ENCODE measurements around the gene ABLIM2. TPM values are rescaled to one million over a fixed set of nuclear protein-coding genes. Genes with fewer than 3 reads are reported as not detected.

Gene ABLIM2
- total and polyA plus RNA-seq, 4 experiments from 2014 or later, result 0.44 to 7.9 (median 3.8) TPM

DNA sequence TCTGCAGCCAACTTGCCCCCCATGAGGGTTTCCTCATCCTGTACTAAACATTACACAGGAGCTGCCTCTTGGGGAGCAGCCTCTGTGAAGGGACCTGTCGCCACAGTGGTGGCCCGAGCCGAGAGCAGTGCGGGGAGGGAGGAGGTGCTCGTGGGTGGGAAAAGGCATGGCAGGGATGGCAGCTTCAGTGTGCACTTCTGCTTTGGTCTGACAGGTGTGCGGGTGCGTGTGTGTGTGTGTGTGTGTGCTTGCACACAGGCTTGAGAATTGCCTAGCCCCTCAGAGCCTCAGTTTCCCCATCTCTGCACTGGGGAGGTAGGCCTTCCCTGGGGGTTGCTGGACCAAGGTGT lies 44.4 kb upstream of the ABLIM2 start:
- no peak for DNase-seq
- Mint-ChIP-seq H3K27me3 (no peaks in the 10 kb centered on the region), H3K9me3 (no peaks in the 10 kb centered on the region), H3K27ac (peak overlapping the region in 2 of 7 donors; percentile 13 to 63), H3K4me1 (peaks cover 30 to 62% (median 48%) of the 10 kb centered on the region in 4 donors), H3K4me3 (no peak overlapping the region), H3K36me3 (peaks cover 5 to 15% of the 10 kb centered on the region in 2 donors)
- ChIA-PET CTCF (ENCODE audit: partially characterized antibody) (interaction anchor here (1.0 to 1.3 kb wide), 3 partner anchors 13 to 39 kb away, joined by 3 to 4 read pairs (median 3); no protein-coding TSS in a partner anchor), POLR2A (ENCODE audit: partially characterized antibody) (no interaction called here)
- H3K36me3 ChIP-seq (ENCODE audit: insufficient read depth, low read length), result no peaks in the 10 kb centered on the region
- H3K9me3 ChIP-seq (ENCODE audit: control insufficient read depth in 1 of 2, low read length in 2 of 2), result no peaks in the 10 kb centered on the region
- no peaks in the 10 kb centered on the region for H3K27me3 ChIP-seq (ENCODE audit: insufficient read depth, low read length)
- peaks cover 57% of the 10 kb centered on the region for H3K4me1 ChIP-seq (ENCODE audit: insufficient read depth, low read length)
- intact Hi-C loops (cut with micrococcal nuclease), result no loop called here
- H3K4me3 ChIP-seq (ENCODE audit: low read length in 2 of 2), result no peak overlapping the region
- no peak overlapping the region for H3K27ac ChIP-seq (ENCODE audit: low read depth, low read length)

DNA sequence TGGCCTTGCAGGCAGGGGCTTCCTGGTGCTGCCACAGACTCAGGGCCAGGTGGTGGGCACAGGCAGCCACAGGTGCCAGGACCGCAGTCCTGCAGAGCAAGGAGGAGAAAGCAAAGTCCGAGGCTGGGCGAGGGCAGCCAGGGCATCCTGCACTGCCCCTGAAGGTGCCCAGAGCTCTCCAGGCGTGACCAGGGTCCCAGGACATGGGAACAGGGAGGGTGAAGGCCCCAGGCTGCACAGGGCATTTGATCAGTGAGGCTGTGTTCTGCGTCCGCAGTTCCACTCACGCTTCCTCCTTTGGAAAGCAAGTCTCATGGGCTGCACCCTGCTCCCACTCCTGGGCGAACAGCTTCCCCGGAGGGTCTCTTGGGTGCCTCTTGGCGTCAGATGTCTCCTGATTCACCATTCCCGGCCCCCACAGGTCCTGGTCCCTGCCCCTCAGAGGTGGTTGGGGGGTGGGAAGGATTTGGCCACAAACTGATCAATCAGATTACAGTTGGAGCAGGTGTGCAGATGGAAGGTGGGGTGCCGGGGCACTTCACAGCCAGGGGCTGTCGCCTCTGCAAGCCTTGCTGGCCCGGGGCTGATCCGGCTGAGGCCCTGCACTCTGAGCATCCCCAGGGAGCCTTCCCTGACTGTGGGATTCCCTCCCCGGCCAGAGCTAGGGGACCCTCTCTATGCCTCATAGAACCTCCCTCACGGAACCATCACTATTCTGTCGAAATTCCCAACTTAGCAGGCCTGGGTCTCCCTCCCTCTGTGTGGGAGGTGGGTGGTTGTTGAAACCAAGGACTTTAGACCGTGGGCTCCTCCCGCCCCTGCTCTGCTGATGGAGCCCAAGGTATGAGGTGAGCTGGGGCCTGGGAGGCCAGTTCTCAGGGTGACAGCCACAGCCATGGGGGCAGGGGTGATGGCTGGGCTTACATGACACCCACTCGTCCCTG lies 43.8 kb upstream of the ABLIM2 start:
- intact Hi-C loops (cut with micrococcal nuclease), result no loop called here
- H3K27me3 ChIP-seq (ENCODE audit: insufficient read depth, low read length), result no peaks in the 10 kb centered on the region
- CTCF ChIA-PET (ENCODE audit: partially characterized antibody), result interaction anchor here (1.0 to 1.4 kb wide), 5 partner anchors 14 to 40 kb away, joined by 3 to 8 read pairs (median 3); no protein-coding TSS in a partner anchor
- Mint-ChIP-seq H3K4me3 (peak overlapping the region in 5 of 8 donors; percentile 8 to 97 (median 95)), H3K27me3 (no peaks in the 10 kb centered on the region), H3K27ac (peak overlapping the region in 5 of 7 donors; percentile 65 to 98 (median 98)), H3K36me3 (peaks cover 5 to 10% of the 10 kb centered on the region in 2 donors), H3K4me1 (peaks cover 27 to 60% (median 47%) of the 10 kb centered on the region in 4 donors), H3K9me3 (no peaks in the 10 kb centered on the region)
- H3K9me3 ChIP-seq (ENCODE audit: control insufficient read depth in 1 of 2, low read length in 2 of 2), result no peaks in the 10 kb centered on the region
- POLR2A ChIA-PET (ENCODE audit: partially characterized antibody), result interaction anchor here (1.7 to 4.2 kb wide), 2 partner anchors 26 to 44 kb away, joined by 8 to 25 read pairs; partner anchors contain the start of gene ABLIM2
- no peak for DNase-seq
- no peaks in the 10 kb centered on the region for H3K36me3 ChIP-seq (ENCODE audit: insufficient read depth, low read length)
- H3K4me3 ChIP-seq (ENCODE audit: low read length in 2 of 2), result no peak overlapping the region
- H3K27ac ChIP-seq (ENCODE audit: low read depth, low read length), result peak overlapping the region; percentile 84
- H3K4me1 ChIP-seq (ENCODE audit: insufficient read depth, low read length), result peaks cover 59% of the 10 kb centered on the region

DNA sequence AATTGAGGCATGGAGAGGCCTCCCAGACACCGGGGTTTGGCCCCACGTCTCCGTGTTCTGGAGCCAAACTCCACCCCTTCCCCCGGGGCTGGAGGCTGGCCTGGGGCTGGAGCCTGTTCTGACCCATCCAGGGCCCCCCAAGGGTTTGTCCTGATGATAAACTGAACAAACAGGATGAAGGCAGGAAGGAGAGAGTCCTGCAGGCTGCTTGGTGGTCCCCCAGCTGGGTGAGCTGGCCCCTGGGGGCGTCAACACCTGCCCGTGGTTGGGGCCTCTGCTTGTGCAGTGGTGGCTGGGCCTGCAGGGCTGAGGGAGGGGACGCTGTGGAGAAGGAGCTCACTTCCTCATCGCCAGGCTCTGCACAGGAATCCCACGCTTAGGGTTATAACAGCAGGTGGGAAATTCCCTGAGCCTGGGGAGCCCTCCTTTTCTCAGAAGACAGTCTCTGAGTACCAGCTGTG lies 42.7 kb upstream of the ABLIM2 start:
- no peaks in the 10 kb centered on the region for H3K9me3 ChIP-seq (ENCODE audit: control insufficient read depth in 1 of 2, low read length in 2 of 2)
- H3K4me3 Mint-ChIP-seq, result peak overlapping the region; percentile 94 to 97 (median 96)
- peaks cover 24 to 65% (median 44%) of the 10 kb centered on the region in 4 donors for H3K4me1 Mint-ChIP-seq
- peak overlapping the region; percentile 55 to 85 for H3K4me3 ChIP-seq (ENCODE audit: low read length in 2 of 2)
- POLR2A ChIA-PET (ENCODE audit: partially characterized antibody), result interaction anchor here (1.2 to 4.2 kb wide), 3 partner anchors 27 to 240 kb away, joined by 3 to 25 read pairs (median 8); partner anchors contain the start of gene ABLIM2
- no peaks in the 10 kb centered on the region for H3K36me3 ChIP-seq (ENCODE audit: insufficient read depth, low read length)
- peak in 4 of 5 donors; percentile 38 to 67 (median 42) for DNase-seq
- peaks cover 0 to 6% of the 10 kb centered on the region in 2 donors for H3K36me3 Mint-ChIP-seq
- H3K27ac ChIP-seq (ENCODE audit: low read depth, low read length), result peak overlapping the region; percentile 84
- CTCF ChIA-PET (ENCODE audit: partially characterized antibody), result interaction anchor here (1.0 to 1.4 kb wide), 2 partner anchors 25 to 40 kb away, joined by 3 to 8 read pairs; no protein-coding TSS in a partner anchor
- peaks cover 59% of the 10 kb centered on the region for H3K4me1 ChIP-seq (ENCODE audit: insufficient read depth, low read length)
- peak overlapping the region; percentile 35 to 98 (median 98) for H3K27ac Mint-ChIP-seq
- H3K9me3 Mint-ChIP-seq, result no peaks in the 10 kb centered on the region
- no peaks in the 10 kb centered on the region for H3K27me3 ChIP-seq (ENCODE audit: insufficient read depth, low read length)
- intact Hi-C loops (cut with micrococcal nuclease), result loop anchor here (2.0 kb wide), 2 partner anchors 25 to 43 kb away; partner anchors contain the start of gene ABLIM2
- H3K27me3 Mint-ChIP-seq, result no peaks in the 10 kb centered on the region

DNA sequence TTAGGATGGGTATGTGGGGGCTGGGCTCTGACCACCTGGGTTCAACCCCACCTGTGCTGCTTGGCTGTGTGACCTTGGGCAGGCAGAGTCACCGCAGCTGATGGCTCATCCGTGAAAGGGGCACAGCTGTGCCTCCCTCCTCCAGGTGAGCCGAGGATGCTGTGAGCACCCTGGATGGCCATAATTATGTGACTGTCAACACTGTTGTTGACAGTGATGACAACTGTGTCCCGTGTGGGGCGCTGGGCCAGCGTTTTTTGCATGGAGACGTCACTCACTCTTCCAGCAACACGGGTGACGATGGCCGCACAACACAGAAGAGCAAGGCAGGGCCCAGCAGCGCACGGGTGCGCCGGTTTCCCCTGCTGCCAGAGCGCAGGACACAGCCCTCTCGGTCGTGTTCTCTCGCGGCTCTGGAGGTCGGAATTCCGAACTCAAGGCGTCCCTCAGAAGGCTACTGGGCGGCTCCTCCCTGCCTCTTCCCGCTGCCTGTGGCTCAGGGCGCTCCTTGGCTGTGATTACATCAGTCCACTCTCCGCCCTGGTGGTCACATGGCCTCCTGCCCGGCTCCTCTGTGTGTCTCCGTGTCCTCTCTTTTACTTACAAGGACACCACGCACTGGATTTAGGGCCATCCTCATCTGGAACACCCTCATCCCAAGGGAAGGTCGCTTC lies 41.8 kb upstream of the ABLIM2 start:
- Mint-ChIP-seq H3K9me3 (no peaks in the 10 kb centered on the region), H3K27ac (peak overlapping the region; percentile 96 to 99 (median 98)), H3K4me1 (peaks cover 22 to 58% (median 43%) of the 10 kb centered on the region in 4 donors), H3K27me3 (no peaks in the 10 kb centered on the region), H3K4me3 (peak overlapping the region; percentile 94 to 97 (median 96)), H3K36me3 (peaks cover 0 to 6% of the 10 kb centered on the region in 2 donors)
- peaks cover 54% of the 10 kb centered on the region for H3K4me1 ChIP-seq (ENCODE audit: insufficient read depth, low read length)
- peak; percentile 39 to 75 (median 67) for DNase-seq
- intact Hi-C loops (cut with micrococcal nuclease), result loop anchor here (2.0 kb wide), 2 partner anchors 24 to 42 kb away; partner anchors contain the start of gene ABLIM2
- ChIA-PET CTCF (ENCODE audit: partially characterized antibody) (interaction anchor here (3.1 kb wide), 1 partner anchor 24 kb away, joined by 26 read pairs; no protein-coding TSS in a partner anchor), POLR2A (ENCODE audit: partially characterized antibody) (interaction anchor here (1.2 to 4.2 kb wide), 4 partner anchors 24 to 241 kb away, joined by 3 to 31 read pairs (median 15); partner anchors contain the start of gene ABLIM2)
- no peaks in the 10 kb centered on the region for H3K36me3 ChIP-seq (ENCODE audit: insufficient read depth, low read length)
- peak overlapping the region; percentile 84 for H3K27ac ChIP-seq (ENCODE audit: low read depth, low read length)
- H3K27me3 ChIP-seq (ENCODE audit: insufficient read depth, low read length), result no peaks in the 10 kb centered on the region
- H3K4me3 ChIP-seq (ENCODE audit: low read length in 2 of 2), result peak overlapping the region; percentile 55 to 85
- no peaks in the 10 kb centered on the region for H3K9me3 ChIP-seq (ENCODE audit: control insufficient read depth in 1 of 2, low read length in 2 of 2)

DNA sequence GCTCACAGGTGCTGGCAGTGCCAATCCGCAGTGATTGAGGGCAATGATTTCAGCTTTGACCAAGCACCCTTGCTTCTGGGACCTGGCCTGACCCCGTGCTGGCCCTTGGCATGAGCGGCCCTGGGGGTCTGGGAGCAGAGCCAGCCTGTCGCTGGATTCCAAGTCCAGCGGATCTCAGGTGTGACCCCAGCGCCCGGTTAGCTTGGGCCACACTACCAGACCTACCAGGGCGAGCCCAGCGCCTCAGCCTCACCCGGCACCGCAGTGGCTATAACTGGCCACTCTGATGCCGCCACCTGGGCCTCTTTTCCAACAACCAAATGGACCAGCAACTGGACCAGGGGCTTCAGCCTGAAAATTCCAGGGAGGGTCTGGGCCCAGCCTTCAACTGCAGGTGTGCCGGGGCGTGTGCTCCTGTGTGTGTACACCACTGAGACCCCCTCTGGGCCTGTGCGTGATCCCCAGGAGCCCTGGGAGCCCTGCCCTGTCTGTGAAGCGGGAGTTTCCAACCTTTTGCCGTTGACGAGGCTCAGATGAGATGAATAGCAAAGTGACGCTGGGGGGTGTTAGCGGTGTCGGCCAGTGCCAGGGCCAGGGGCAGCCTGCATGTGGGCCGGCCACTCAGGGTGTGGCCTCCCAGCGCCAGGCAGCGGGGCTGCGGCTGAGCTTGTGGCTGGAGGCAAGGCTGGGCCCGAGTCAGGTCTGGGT lies 41.1 kb upstream of the ABLIM2 start:
- peak overlapping the region; percentile 55 to 85 for H3K4me3 ChIP-seq (ENCODE audit: low read length in 2 of 2)
- peaks cover 54% of the 10 kb centered on the region for H3K4me1 ChIP-seq (ENCODE audit: insufficient read depth, low read length)
- no peaks in the 10 kb centered on the region for H3K9me3 ChIP-seq (ENCODE audit: control insufficient read depth in 1 of 2, low read length in 2 of 2)
- DNase-seq, result peak in 3 of 5 donors; percentile 32 to 66 (median 36)
- ChIA-PET CTCF (ENCODE audit: partially characterized antibody) (interaction anchor here (0.8 to 3.1 kb wide), 4 partner anchors 24 to 43 kb away, joined by 3 to 26 read pairs (median 6); no protein-coding TSS in a partner anchor), POLR2A (ENCODE audit: partially characterized antibody) (interaction anchor here (0.7 to 4.2 kb wide), 6 partner anchors 22 to 241 kb away, joined by 3 to 31 read pairs (median 4); partner anchors contain the start of gene ABLIM2)
- peaks cover 0 to 6% of the 10 kb centered on the region in 2 donors for H3K36me3 Mint-ChIP-seq
- H3K4me1 Mint-ChIP-seq, result peaks cover 22 to 57% (median 43%) of the 10 kb centered on the region in 4 donors
- intact Hi-C loops (cut with micrococcal nuclease), result loop anchor here (2.0 kb wide), 2 partner anchors 23 to 41 kb away; partner anchors contain the start of gene ABLIM2
- H3K27ac ChIP-seq (ENCODE audit: low read depth, low read length), result peak overlapping the region; percentile 84
- H3K27me3 ChIP-seq (ENCODE audit: insufficient read depth, low read length), result no peaks in the 10 kb centered on the region
- peak overlapping the region; percentile 96 to 99 (median 98) for H3K27ac Mint-ChIP-seq
- H3K36me3 ChIP-seq (ENCODE audit: insufficient read depth, low read length), result no peaks in the 10 kb centered on the region
- no peaks in the 10 kb centered on the region for H3K9me3 Mint-ChIP-seq
- H3K27me3 Mint-ChIP-seq, result no peaks in the 10 kb centered on the region
- peak overlapping the region; percentile 94 to 97 (median 96) for H3K4me3 Mint-ChIP-seq

Data from CD4-positive, alpha-beta memory T cell (primary cell).